ENCODE measurements around the gene CEP55.

DNA sequence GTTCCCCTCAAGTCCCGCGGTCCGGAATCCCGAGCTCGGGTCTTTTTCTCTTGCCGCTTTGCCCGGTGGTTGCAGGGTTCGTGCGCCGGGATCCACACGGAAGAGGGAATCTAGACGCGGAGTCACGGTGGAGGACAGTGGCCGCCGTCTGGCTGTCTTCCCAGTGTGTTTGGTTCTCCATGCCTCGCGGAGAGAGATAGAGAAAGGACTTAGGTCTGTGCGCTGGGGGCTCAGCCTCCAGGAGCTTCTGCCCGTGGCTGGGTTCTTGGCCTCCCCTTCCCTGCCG, 71.6 kb downstream of the CEP55 start:
- TF ChIP-seq LEF1 (IDR thresholded peaks at IDR 0.05; ENCODE audit: borderline replicate concordance) (no peak), FOXK2 (IDR thresholded peaks at IDR 0.05) (no peak), SUZ12 (IDR thresholded peaks at IDR 0.05) (no peak), FOXM1 (IDR thresholded peaks at IDR 0.05; ENCODE audit: borderline replicate concordance) (no peak), CTBP1 (IDR thresholded peaks at IDR 0.05; ENCODE audit: borderline replicate concordance) (no peak), FOXA1 (IDR thresholded peaks at IDR 0.05) (no peak)
